Diencephalon (tissue), 1 donor: ENCODE results near the gene GPATCH2L. TPM values are rescaled to one million over a fixed set of nuclear protein-coding genes. Genes with fewer than 3 reads are reported as not detected.

Experiments used
- total RNA-seq: library from RNA; depleted of rRNA; stranded (reverse); fragments of >200 nt; gene quantifications from one replicate; pipeline ENCODE4 v1.2.3, GENCODE V29; 2014

Gene GPATCH2L
- total RNA-seq, result 86.5 TPM

DNA sequence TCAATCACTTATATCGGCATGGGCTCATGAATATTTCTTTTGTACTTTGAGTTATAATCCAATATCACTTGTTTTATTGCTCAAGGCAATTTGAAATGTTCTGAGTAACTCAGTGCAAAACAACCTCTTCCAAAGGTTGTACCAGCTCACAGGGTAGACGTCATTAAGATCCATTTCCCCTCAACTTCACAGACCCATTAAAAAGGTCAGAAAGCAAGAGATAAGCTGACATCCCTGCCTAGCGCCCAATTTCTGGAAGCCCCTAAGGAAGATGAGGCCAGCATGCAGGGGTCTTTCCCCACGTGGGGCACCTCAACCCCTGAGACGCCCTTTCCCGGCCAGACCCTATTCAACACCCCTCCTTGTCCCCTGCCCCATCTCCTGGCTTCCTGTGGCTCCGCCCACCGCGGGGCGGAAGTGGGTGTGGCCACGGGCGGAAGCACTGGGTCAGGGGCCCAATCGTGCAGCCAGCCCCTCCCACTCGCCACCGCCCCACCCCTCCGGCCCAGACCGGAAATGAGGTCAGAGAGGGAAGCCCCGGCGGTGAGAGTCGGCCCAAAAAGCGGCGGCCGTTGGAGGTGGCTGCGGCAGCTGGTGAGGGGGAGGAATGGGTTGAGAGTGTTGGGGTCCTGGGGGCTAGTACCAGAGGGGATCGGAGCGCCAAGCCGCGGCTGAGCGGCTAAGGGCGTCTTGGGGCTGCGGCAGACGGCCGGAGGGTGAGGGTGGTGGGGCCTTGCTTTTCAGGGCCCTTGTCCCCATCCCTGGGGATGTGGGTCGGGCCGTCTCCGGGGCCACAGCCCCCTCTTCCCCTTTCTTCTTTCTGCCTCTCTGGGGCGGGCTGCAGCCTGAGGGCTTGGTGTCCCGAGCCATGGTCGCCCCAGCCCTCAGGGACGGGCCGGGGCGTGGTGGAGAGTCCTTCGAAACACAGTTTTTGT, at the start of gene GPATCH2L:
TSS of gene GPATCH2L (plus strand) at position 525 of the 935 bp plus-strand sequence. CDS start 2,442 bp downstream, outside the sequence.

Other genes with a start within 250 kb of the GPATCH2L start
- 12.9 TPM for gene TGFB3, start 169.9 kb upstream of the GPATCH2L start, total RNA-seq
- gene IFT43, start 166.2 kb upstream of the GPATCH2L start, total RNA-seq, result 26.8 TPM
- gene ESRRB, start 224.2 kb downstream of the GPATCH2L start, total RNA-seq, result 0.92 TPM